Body of pancreas (tissue), 4 donors: Measurements from ENCODE around the gene NDUFC2.

Source experiments
- CTCF ChIP-seq, 7 experiments: fragments of 450-650 bp in 4 of 7; fragments of 200-600 bp in 3 of 7; sonication (generic) in 3 of 7; IDR thresholded peaks; one replicate each; pipeline ENCODE4 v1.5.1; 2016 to 2019; ENCODE audit warnings: antibody characterized with exemption in 7 of 7
- POLR2A ChIP-seq, 3 donors: fragments of 450-650 bp; IDR thresholded peaks; one replicate each; pipeline ENCODE4 v1.6.1; 2016; ENCODE audit warnings: antibody characterized with exemption in 3 of 3, mild to moderate bottlenecking in 2 of 3

GRCh38 chr11:78041843-78042440, 37.7 kb downstream of the NDUFC2 start:
- no peak for TF ChIP-seq CTCF (IDR thresholded peaks at IDR 0.05)
- no peak for TF ChIP-seq POLR2A (IDR thresholded peaks at IDR 0.05)
